ENCODE data around the gene INTS4.

DNA sequence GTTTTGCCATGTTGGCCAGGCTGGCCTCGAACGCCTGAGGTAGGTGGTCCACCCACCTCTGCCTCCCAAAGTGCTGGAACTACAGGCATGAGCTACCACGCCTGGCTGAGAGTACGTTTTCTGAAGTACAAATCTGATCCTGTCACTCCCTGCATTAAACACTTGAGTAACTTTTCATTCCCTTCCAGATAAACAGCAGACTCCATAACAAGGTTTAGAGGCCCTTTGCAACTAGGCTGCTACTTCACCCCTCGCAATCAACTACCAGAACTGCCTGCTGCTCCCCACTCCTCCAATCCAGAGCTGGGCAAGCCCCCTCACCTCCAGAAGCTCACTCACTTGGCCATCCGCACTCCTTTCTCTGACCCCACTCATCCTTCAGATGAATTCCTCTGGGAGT lies 27.1 kb upstream of the INTS4 start:
- TF ChIP-seq POLR2A (IDR thresholded peaks at IDR 0.05) (no peak), POLR2AphosphoS5 (IDR thresholded peaks at IDR 0.05; ENCODE audit: insufficient read depth in 1 of 2, low read depth in 1 of 2) (no peak)
- TF ChIP-seq, protein P1, sequence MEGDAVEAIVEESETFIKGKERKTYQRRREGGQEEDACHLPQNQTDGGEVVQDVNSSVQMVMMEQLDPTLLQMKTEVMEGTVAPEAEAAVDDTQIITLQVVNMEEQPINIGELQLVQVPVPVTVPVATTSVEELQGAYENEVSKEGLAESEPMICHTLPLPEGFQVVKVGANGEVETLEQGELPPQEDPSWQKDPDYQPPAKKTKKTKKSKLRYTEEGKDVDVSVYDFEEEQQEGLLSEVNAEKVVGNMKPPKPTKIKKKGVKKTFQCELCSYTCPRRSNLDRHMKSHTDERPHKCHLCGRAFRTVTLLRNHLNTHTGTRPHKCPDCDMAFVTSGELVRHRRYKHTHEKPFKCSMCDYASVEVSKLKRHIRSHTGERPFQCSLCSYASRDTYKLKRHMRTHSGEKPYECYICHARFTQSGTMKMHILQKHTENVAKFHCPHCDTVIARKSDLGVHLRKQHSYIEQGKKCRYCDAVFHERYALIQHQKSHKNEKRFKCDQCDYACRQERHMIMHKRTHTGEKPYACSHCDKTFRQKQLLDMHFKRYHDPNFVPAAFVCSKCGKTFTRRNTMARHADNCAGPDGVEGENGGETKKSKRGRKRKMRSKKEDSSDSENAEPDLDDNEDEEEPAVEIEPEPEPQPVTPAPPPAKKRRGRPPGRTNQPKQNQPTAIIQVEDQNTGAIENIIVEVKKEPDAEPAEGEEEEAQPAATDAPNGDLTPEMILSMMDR (IDR thresholded peaks at IDR 0.05), result no peak
